Measurements from ENCODE around the gene RABEP2. TPM values are rescaled to one million over a fixed set of nuclear protein-coding genes. Genes with fewer than 3 reads are reported as not detected.

The RABEP2 gene
- total and polyA plus RNA-seq, 12 donors: 11.8 to 47.6 (median 15.9) TPM

- 68 to 73% methylated on average over 32 of the region's 32 CpGs for WGBS, 2 donors
- Histone ChIP-seq H3K4me3 (no peak overlapping the region), H3K27me3 (no peaks in the 10 kb centered on the region), H3K4me1 (peaks cover 4 to 27% (median 19%) of the 10 kb centered on the region in 9 donors), H3K36me3 (peaks cover 0 to 45% (median 33%) of the 10 kb centered on the region in 9 donors), H3K27ac (no peak overlapping the region), H3K9me3 (no peaks in the 10 kb centered on the region)
- no peak for ATAC-seq
- no peak for DNase-seq
- intact Hi-C loops (cut with DNase I): loop anchor here in 3 of 10 donors (5.0 to 10.0 kb wide), 2 partner anchors 56 to 59 kb away; partner anchors contain the start of gene RABEP2 (in 2 of the 3)
- no peak for TF ChIP-seq CTCF (IDR thresholded peaks at IDR 0.05)
Measured at GRCh38 chr16:28865722-28866453, 59.1 kb downstream of the RABEP2 start.

GRCh38 chr16:28865001-28865688 lies 59.9 kb downstream of the RABEP2 start:
- peaks cover 0 to 38% (median 31%) of the 10 kb centered on the region in 9 donors for H3K36me3 ChIP-seq
- ATAC-seq: no peak
- DNase-seq: no peak
- 87% methylated on average over 12 of the region's 12 CpGs for WGBS, 2 donors
- H3K27me3 ChIP-seq: no peaks in the 10 kb centered on the region
- no peak for TF ChIP-seq CTCF (IDR thresholded peaks at IDR 0.05)
- peak overlapping the region in 3 of 10 donors; percentile 94 to 99 (median 96) for H3K27ac ChIP-seq
- H3K9me3 ChIP-seq: no peaks in the 10 kb centered on the region
- intact Hi-C loops (cut with DNase I): loop anchor here in 3 of 10 donors (5.0 to 10.0 kb wide), 2 partner anchors 57 to 60 kb away; partner anchors contain the start of gene RABEP2 (in 2 of the 3)
- peaks cover 4 to 27% (median 19%) of the 10 kb centered on the region in 9 donors for H3K4me1 ChIP-seq
- peak overlapping the region in 4 of 10 donors; percentile 52 to 98 (median 97) for H3K4me3 ChIP-seq

- ATAC-seq: peak in 7 of 8 donors; percentile 1 to 14 (median 5)
- intact Hi-C loops (cut with DNase I): loop anchor here in 7 of 10 donors (1.0 to 10.0 kb wide), 8 partner anchors 15 to 88 kb away; partner anchors contain the start of genes RABEP2 (in 4 of the 7), TUFM (in 4 of the 7), ATXN2L (in 1 of the 7) and NFATC2IP (in 1 of the 7)
- 3% methylated on average over 38 to 42 of the region's 42 CpGs for WGBS, 2 donors
- Histone ChIP-seq H3K4me3 (peak overlapping the region; percentile 52 to 98 (median 96)), H3K4me1 (peaks cover 4 to 27% (median 19%) of the 10 kb centered on the region in 9 donors), H3K27ac (peak overlapping the region; percentile 93 to 100 (median 98)), H3K36me3 (peaks cover 0 to 28% (median 21%) of the 10 kb centered on the region in 9 donors), H3K9me3 (no peaks in the 10 kb centered on the region), H3K27me3 (no peaks in the 10 kb centered on the region)
- no peak for TF ChIP-seq CTCF (IDR thresholded peaks at IDR 0.05)
- DNase-seq: peak in 1 of 2 donors; percentile 27
Measured at GRCh38 chr16:28863929-28864793, 60.9 kb downstream of the RABEP2 start.

Measured in heart right ventricle (tissue), 16 donors.